Vagina (tissue), 2 donors: ENCODE measurements around the gene LHFPL3.

Experiments
- CTCF ChIP-seq, 3 experiments: fragments of 450-650 bp in 2 of 3; fragments of 200-600 bp in 1 of 3; sonication (generic) in 1 of 3; IDR thresholded peaks; one replicate each; pipeline ENCODE4 v1.5.1; 2017 to 2019; ENCODE audit warnings: antibody characterized with exemption in 3 of 3, mild to moderate bottlenecking in 2 of 3, moderate library complexity in 2 of 3
- POLR2A ChIP-seq, 2 donors: fragments of 450-650 bp; IDR thresholded peaks; one replicate each; pipeline ENCODE4 v1.6.1; 2017; ENCODE audit warnings: antibody characterized with exemption in 2 of 2, mild to moderate bottlenecking in 2 of 2, moderate library complexity in 2 of 2
- POLR2AphosphoS5 ChIP-seq, 2 donors: sonication (generic); formaldehyde crosslinking; IDR thresholded peaks; one replicate each; pipeline ENCODE4 v1.9.0; 2017; ENCODE audit warnings: antibody characterized with exemption in 2 of 2, mild to moderate bottlenecking in 2 of 2, low read depth in 1 of 2; ENCODE audit not compliant: insufficient read depth in 1 of 2

GRCh38 chr7:104550362-104550761 is 222.0 kb downstream of the LHFPL3 start:
- TF ChIP-seq POLR2A (IDR thresholded peaks at IDR 0.05): no peak
- no peak for TF ChIP-seq CTCF (IDR thresholded peaks at IDR 0.05)
- no peak for TF ChIP-seq POLR2AphosphoS5 (IDR thresholded peaks at IDR 0.05; ENCODE audit: insufficient read depth in 1 of 2, low read depth in 1 of 2)
